Heart left ventricle (tissue), 16 donors: ENCODE measurements around the gene C3AR1. TPM values are rescaled to one million over a fixed set of nuclear protein-coding genes. Genes with fewer than 3 reads are reported as not detected.
A peak's percentile ranks its signal among the peaks of the same experiment; 100 is the strongest.

ENCODE experiments used
- ATAC-seq, 4 donors: fragments of 200-7000 bp; cut with Tn5 transposase; one replicate each; pipeline ENCODE4 v1.9.1; 2020 to 2022; ENCODE audit warnings: moderate library complexity in 4 of 4, mild to moderate bottlenecking in 3 of 4, moderate number of reproducible peaks in 1 of 4
- DNase-seq, 5 donors: peaks; one replicate each; pipeline ENCODE4 v3.0.0-alpha.2; 2020
- H3K27ac ChIP-seq, 12 donors: fragments of 200-600 bp; sonication (generic) in 4 of 12; one replicate each; pipeline versions ENCODE4 v1.5.0 to v1.8.0; 2016 to 2022; ENCODE audit warnings: mild to moderate bottlenecking in 2 of 12
- H3K27me3 ChIP-seq, 9 donors: fragments of 200-600 bp; sonication (generic) in 2 of 9; one replicate each; pipeline versions ENCODE4 v1.5.1 to v1.8.0; 2016 to 2022; ENCODE audit warnings: mild to moderate bottlenecking in 3 of 9
- H3K36me3 ChIP-seq, 9 donors: fragments of 200-600 bp; sonication (generic) in 2 of 9; one replicate each; pipeline versions ENCODE4 v1.5.0 to v1.8.0; 2018 to 2022; ENCODE audit warnings: mild to moderate bottlenecking in 2 of 9
- H3K4me1 ChIP-seq, 12 donors: fragments of 200-600 bp; sonication (generic) in 4 of 12; one replicate each; pipeline versions ENCODE4 v1.5.0 to v1.8.0; 2016 to 2022; ENCODE audit warnings: mild to moderate bottlenecking in 3 of 12
- H3K4me3 ChIP-seq, 12 donors: fragments of 200-600 bp; sonication (generic) in 4 of 12; one replicate each; pipeline versions ENCODE4 v1.5.0 to v1.8.0; 2017 to 2022; ENCODE audit warnings: mild to moderate bottlenecking in 9 of 12, moderate library complexity in 4 of 12
- H3K9me3 ChIP-seq, 12 donors: fragments of 200-600 bp; sonication (generic) in 4 of 12; one replicate each; pipeline versions ENCODE4 v1.5.0 to v1.8.0; 2016 to 2022; ENCODE audit warnings: mild to moderate bottlenecking in 1 of 12
- POLR2A ChIP-seq, 2 donors: fragments of 450-650 bp; IDR thresholded peaks; one replicate each; pipeline ENCODE4 v1.6.1; 2017; ENCODE audit warnings: antibody characterized with exemption in 2 of 2, mild to moderate bottlenecking in 2 of 2, moderate library complexity in 2 of 2
- WGBS, 4 donors: extraction: QIAGEN DNeasy Blood & Tissue Kit in 2 of 4; methylation state at CpG; one replicate each; pipeline versions ENCODE4 v1.1.5 to v1.1.7; 2013 to 2018; 5-methylcytosine and 5-hydroxymethylcytosine counted together
- intact Hi-C, 10 donors: fragments of 100-400 bp; cut with DNase I; formaldehyde crosslinking; loops; one replicate each; pipeline versions ENCODE4 v1.11.1 to v1.14.2; 2022
- polyA plus RNA-seq, 2 donors: library from polyadenylated mRNA; stranded (reverse); fragments of 200-250 nt; gene quantifications; one replicate each; pipeline ENCODE4 v1.2.3, GENCODE V29; 2013
- total RNA-seq, 9 donors: library from RNA; depleted of rRNA in 2 of 9; stranded (reverse); fragments of >200 nt in 2 of 9; fragmentation: NEBNext Ultra II Directional in 3 of 9; extraction: Animal tissue kit (Norgen Biotek cat#: 25700) in 3 of 9; gene quantifications; one replicate each; pipeline versions ENCODE4 v1.1.0 to v1.2.4, GENCODE V29; 2016 to 2023
- TF ChIP-seq, protein P1 (sequence below), 12 donors: fragments of 200-600 bp; sonication (generic) in 4 of 12; IDR thresholded peaks; one replicate each; pipeline versions ENCODE4 v1.5.0 to v1.8.0; 2018 to 2022; ENCODE audit warnings: antibody characterized with exemption in 12 of 12, mild to moderate bottlenecking in 5 of 12
- donor health status: ischemic (EF 13 %, LVEDD 7.1; RV severe dilation, severe dysfunction).
- donor health status: healthy with polysubstance abuse.
- donor health status: DM: no; HTN: yes; CAD: no.
- donor health status: DM: no; HTN: no; CAD: no.
- donor health status: ischemic (EF 25% LVEDD 6.9; RV normal size, moderate dysfunction).
- donor health status: ischemic (EF 25% LVEDD 5.7; RV mildly dilated, moderate dysfunction).
- donor health status: healthy.
- donor health status: DM: yes; HTN: yes; CAD: no.
- donor health status: ischemic (EF 35%, LVEDD 5.7; RV mildly dilated, moderate dysfunction).
- donor health status: nonischemic (EF 11% LVEDD 7.7; RV severe dilation, severe dysfunction).
- donor health status: DM: yes; HTN: yes; CAD: no.
- donor health status: PGD.
- donor health status: ischemic (EF 29% LVEDD 5.4; RV normal size, mild dysfunction).
- donor health status: nonischemic (EF 23%, LVEDD 6.1; RV moderate dilation, normal function).

The C3AR1 gene
- total and polyA plus RNA-seq, 11 donors = 1.4 to 49.3 (median 3.7) TPM

DNA sequence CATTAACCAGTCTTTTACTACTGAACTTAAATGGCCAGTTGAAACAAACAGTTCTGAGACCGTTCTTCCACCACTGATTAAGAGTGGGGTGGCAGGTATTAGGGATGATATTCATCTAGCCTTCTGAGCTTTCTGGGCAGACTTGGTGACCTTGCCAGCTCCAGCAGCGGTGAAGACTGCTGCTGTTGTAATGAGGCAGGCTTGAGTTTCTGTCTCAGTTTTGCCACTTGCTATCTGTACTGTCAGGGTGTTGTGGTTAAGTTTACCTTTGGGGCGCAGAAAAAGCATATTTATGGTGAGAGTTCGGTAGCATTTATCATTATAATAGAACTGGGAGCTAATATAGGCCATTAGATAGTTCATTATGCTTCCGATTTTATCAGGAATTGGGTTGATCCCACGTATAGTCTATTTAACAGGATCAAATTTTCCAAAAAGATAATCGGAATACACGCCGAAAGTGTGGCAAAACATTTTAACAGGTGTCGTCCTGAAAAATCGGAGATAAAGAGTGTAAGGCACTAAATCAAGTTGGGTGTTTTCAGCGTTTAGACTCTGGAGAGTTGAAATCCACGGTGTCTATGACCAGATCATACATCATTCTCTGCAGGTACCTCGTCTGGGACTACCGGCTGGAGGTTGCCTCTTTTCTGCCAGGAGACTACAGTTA, 15.2 kb upstream of the C3AR1 start:
- 2 to 5% (median 3%) methylated on average over 15 of the region's 15 CpGs for WGBS, 4 donors
- no peak for TF ChIP-seq POLR2A (IDR thresholded peaks at IDR 0.05)
- TF ChIP-seq, protein P1, sequence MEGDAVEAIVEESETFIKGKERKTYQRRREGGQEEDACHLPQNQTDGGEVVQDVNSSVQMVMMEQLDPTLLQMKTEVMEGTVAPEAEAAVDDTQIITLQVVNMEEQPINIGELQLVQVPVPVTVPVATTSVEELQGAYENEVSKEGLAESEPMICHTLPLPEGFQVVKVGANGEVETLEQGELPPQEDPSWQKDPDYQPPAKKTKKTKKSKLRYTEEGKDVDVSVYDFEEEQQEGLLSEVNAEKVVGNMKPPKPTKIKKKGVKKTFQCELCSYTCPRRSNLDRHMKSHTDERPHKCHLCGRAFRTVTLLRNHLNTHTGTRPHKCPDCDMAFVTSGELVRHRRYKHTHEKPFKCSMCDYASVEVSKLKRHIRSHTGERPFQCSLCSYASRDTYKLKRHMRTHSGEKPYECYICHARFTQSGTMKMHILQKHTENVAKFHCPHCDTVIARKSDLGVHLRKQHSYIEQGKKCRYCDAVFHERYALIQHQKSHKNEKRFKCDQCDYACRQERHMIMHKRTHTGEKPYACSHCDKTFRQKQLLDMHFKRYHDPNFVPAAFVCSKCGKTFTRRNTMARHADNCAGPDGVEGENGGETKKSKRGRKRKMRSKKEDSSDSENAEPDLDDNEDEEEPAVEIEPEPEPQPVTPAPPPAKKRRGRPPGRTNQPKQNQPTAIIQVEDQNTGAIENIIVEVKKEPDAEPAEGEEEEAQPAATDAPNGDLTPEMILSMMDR (IDR thresholded peaks at IDR 0.05) = no peak
- Histone ChIP-seq H3K4me1 (peaks cover 0 to 42% (median 22%) of the 10 kb centered on the region in 12 donors), H3K36me3 (peaks cover 0 to 8% (median 0%) of the 10 kb centered on the region in 9 donors), H3K4me3 (peak overlapping the region; percentile 68 to 96 (median 82)), H3K27ac (peak overlapping the region; percentile 79 to 99 (median 90)), H3K9me3 (no peaks in the 10 kb centered on the region), H3K27me3 (no peaks in the 10 kb centered on the region)
- ATAC-seq (peak in 3 of 4 donors; percentile 29 to 42 (median 35)), DNase-seq (no peak)
- intact Hi-C loops = loop anchor here in 8 of 10 donors (5.0 to 10.0 kb wide), 6 partner anchors 34 to 153 kb away; partner anchors contain the start of genes FOXJ2 (in 3 of the 8) and SLC2A3 (in 1 of the 8)

DNA sequence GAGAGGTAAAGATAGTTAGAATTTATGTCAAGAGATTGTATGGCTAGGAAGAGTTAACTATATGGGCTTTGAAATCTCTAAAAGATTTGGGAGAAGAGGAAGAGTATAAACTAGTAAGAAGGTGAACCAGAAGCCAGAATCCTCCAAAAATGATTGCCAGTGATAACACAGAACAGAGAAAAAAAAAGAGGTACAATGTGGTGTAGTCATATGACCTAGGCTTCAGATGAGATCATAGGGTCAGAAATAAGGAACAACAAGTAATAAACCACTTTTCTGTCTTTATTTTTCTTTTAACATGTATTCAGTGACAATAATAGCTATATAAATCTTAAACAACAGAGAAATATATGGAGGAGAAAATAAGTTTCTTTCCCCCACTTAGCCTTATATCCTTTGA, 14.0 kb upstream of the C3AR1 start:
- H3K27ac ChIP-seq = peak overlapping the region in 1 of 12 donors; percentile 96
- H3K27me3 ChIP-seq = peaks cover 0 to 4% (median 0%) of the 10 kb centered on the region in 9 donors
- no peak for TF ChIP-seq POLR2A (IDR thresholded peaks at IDR 0.05)
- TF ChIP-seq, protein P1 (IDR thresholded peaks at IDR 0.05) = no peak
- H3K4me3 ChIP-seq = no peak overlapping the region
- intact Hi-C loops = loop anchor here in 8 of 10 donors (5.0 to 10.0 kb wide), 6 partner anchors 33 to 155 kb away; partner anchors contain the start of genes FOXJ2 (in 3 of the 8) and SLC2A3 (in 1 of the 8)
- H3K4me1 ChIP-seq = peaks cover 0 to 42% (median 22%) of the 10 kb centered on the region in 12 donors
- H3K36me3 ChIP-seq = no peaks in the 10 kb centered on the region
- ATAC-seq = no peak
- no peak for DNase-seq
- no peaks in the 10 kb centered on the region for H3K9me3 ChIP-seq

DNA sequence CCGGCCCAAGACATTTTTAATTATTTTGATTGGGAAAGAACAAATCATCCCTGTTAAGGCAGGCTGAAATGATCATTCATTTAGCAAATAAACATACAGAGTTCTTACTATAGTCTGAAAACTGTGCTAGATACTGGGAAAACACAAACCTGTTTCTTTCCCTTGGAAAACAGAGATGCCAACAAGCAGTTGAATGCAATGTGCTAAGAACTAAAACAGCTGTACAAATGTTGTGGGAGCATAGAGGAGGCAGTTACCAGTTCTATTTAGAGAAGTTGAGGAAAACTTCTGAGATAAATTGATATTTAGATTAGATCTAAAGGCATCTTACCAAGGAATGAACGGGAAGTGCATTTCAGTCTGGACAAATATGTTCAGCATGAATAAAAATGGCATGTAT, 12.8 kb upstream of the C3AR1 start:
- no peak for DNase-seq
- no peaks in the 10 kb centered on the region for H3K9me3 ChIP-seq
- H3K27ac ChIP-seq = no peak overlapping the region
- 62 to 81% (median 76%) methylated on average over 2 of the region's 2 CpGs for WGBS, 4 donors
- no peak for ATAC-seq
- no peak overlapping the region for H3K4me3 ChIP-seq
- H3K36me3 ChIP-seq = no peaks in the 10 kb centered on the region
- TF ChIP-seq, protein P1 (IDR thresholded peaks at IDR 0.05) = no peak
- no peak for TF ChIP-seq POLR2A (IDR thresholded peaks at IDR 0.05)
- intact Hi-C loops = loop anchor here in 3 of 10 donors (5.0 to 10.0 kb wide), 2 partner anchors 42 to 224 kb away; no protein-coding TSS in a partner anchor
- peaks cover 0 to 5% (median 0%) of the 10 kb centered on the region in 9 donors for H3K27me3 ChIP-seq
- H3K4me1 ChIP-seq = peaks cover 0 to 32% (median 16%) of the 10 kb centered on the region in 12 donors

DNA sequence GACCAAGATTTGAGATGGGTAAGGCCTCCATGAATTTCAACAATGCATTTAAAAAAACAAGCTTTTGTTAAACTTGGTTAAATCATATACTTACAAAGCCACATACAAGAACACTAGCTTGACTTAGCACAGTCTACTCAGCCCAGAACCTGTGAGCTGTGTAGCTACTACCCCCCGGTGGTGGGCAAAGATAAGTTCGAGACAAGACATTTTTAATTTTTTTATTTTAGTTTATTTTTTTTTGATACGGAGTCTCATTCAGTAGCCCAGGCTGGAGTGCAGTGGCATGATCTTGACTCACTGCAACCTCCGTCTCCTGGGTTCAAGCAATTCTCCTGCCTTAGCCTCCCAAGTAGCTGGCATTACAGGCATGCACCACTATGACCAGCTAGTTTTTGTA, 12.2 kb upstream of the C3AR1 start:
- Histone ChIP-seq H3K9me3 (no peaks in the 10 kb centered on the region), H3K4me1 (peaks cover 0 to 27% (median 11%) of the 10 kb centered on the region in 12 donors), H3K27me3 (peaks cover 0 to 5% (median 0%) of the 10 kb centered on the region in 9 donors), H3K36me3 (no peaks in the 10 kb centered on the region), H3K4me3 (no peak overlapping the region), H3K27ac (no peak overlapping the region)
- DNase-seq (peak in 1 of 5 donors; percentile 20), ATAC-seq (no peak)
- 39 to 42% (median 39%) methylated on average over 4 of the region's 4 CpGs for WGBS, 4 donors
- intact Hi-C loops = loop anchor here in 3 of 10 donors (5.0 to 10.0 kb wide), 2 partner anchors 41 to 224 kb away; no protein-coding TSS in a partner anchor
- TF ChIP-seq, protein P1 (IDR thresholded peaks at IDR 0.05) = peak in 7 of 12 donors; percentile 12 to 41 (median 16)
- no peak for TF ChIP-seq POLR2A (IDR thresholded peaks at IDR 0.05)
